Keratinocyte (primary cell): ENCODE measurements around the gene EXOC4. TPM values are rescaled to one million over a fixed set of nuclear protein-coding genes. Genes with fewer than 3 reads are reported as not detected.

Experiments
- DNase-seq: peaks from one replicate; pipeline ENCODE4 v3.0.0-alpha.2; 2011; ENCODE audit warnings: low read depth, missing footprints, low spot score
- FAIRE-seq: peaks from 2 replicates; lab custom pipeline; 2011; peaks lifted over from hg19 to GRCh38; lab: Jason Lieb, UNC
- H2AFZ ChIP-seq: 2 replicates; pipeline ENCODE4 v1.6.0; 2012; ENCODE audit warnings: low read length, control low read depth, inconsistent platforms; ENCODE audit not compliant: control insufficient read depth
- H3K27ac ChIP-seq: 2 replicates; pipeline ENCODE4 v1.5.1; 2011; ENCODE audit warnings: low read length; ENCODE audit not compliant: control insufficient read depth, insufficient read depth
- H3K27me3 ChIP-seq: 3 replicates; pipeline ENCODE4 v1.6.0; 2011; ENCODE audit warnings: low read length; ENCODE audit not compliant: control insufficient read depth, insufficient read depth; ENCODE audit errors: extremely low read depth
- H3K36me3 ChIP-seq, 2 experiments: 2 replicates in 1 of 2; 3 replicates in 1 of 2; pipeline ENCODE4 v1.5.1; 2011; ENCODE audit warnings: low read length in 2 of 2, mild to moderate bottlenecking in 1 of 2; ENCODE audit not compliant: control insufficient read depth in 2 of 2, insufficient read depth in 2 of 2; ENCODE audit errors: extremely low read depth in 1 of 2
- H3K4me1 ChIP-seq: 3 replicates; pipeline ENCODE4 v1.5.1; 2011; ENCODE audit warnings: low read length; ENCODE audit not compliant: control insufficient read depth, insufficient read depth; ENCODE audit errors: extremely low read depth
- H3K4me2 ChIP-seq: 3 replicates; pipeline ENCODE4 v1.6.0; 2011; ENCODE audit warnings: low read depth, low read length; ENCODE audit not compliant: control insufficient read depth, insufficient read depth; ENCODE audit errors: extremely low read depth
- H3K4me3 ChIP-seq, 3 experiments: fragments of 200-600 bp in 1 of 3; sonication (generic) in 1 of 3; 2 replicates in 2 of 3; 3 replicates in 1 of 3; pipeline ENCODE4 v1.5.1; 2011 to 2016; ENCODE audit warnings: low read length in 3 of 3, mild to moderate bottlenecking in 3 of 3, control low read depth in 2 of 3, inconsistent platforms in 1 of 3, low read depth in 1 of 3, mixed read lengths in 1 of 3, mixed run types in 1 of 3, moderate library complexity in 1 of 3; ENCODE audit not compliant: control insufficient read depth in 2 of 3, insufficient read depth in 2 of 3; ENCODE audit errors: extremely low read depth in 1 of 3
- H3K79me2 ChIP-seq: 2 replicates; pipeline ENCODE4 v1.6.0; 2012; ENCODE audit warnings: low read length; ENCODE audit not compliant: control insufficient read depth, insufficient read depth
- H3K9ac ChIP-seq: 3 replicates; pipeline ENCODE4 v1.6.0; 2011; ENCODE audit warnings: low read length; ENCODE audit not compliant: control insufficient read depth, insufficient read depth; ENCODE audit errors: extremely low read depth
- H3K9me1 ChIP-seq: 3 replicates; pipeline ENCODE4 v1.6.0; 2011; ENCODE audit warnings: low read length; ENCODE audit not compliant: control insufficient read depth, insufficient read depth; ENCODE audit errors: extremely low read depth
- H3K9me3 ChIP-seq: 2 replicates; pipeline ENCODE4 v1.5.1; 2012; ENCODE audit warnings: low read depth, low read length; ENCODE audit not compliant: control insufficient read depth
- H4K20me1 ChIP-seq: 3 replicates; pipeline ENCODE4 v1.6.0; 2011; ENCODE audit warnings: low read length; ENCODE audit not compliant: control insufficient read depth, insufficient read depth; ENCODE audit errors: extremely low read depth
- CTCF ChIP-seq, 3 experiments: IDR thresholded peaks in 1 of 3; conservative IDR thresholded peaks in 1 of 3; optimal IDR thresholded peaks in 1 of 3; 2 replicates in 2 of 3; 3 replicates in 1 of 3; pipeline versions ENCODE3 to v1.5.1; 2011; ENCODE audit warnings: low read length in 3 of 3, mild to moderate bottlenecking in 3 of 3, moderate library complexity in 2 of 3, control low read depth in 1 of 3, inconsistent platforms in 1 of 3; ENCODE audit not compliant: insufficient read depth in 2 of 3; ENCODE audit errors: extremely low read depth in 1 of 3
- EZH2 ChIP-seq: IDR thresholded peaks from one replicate; pipeline ENCODE4 v1.6.1; 2012; ENCODE audit warnings: inconsistent platforms, mild to moderate bottlenecking, low read length, moderate library complexity
- dilution Hi-C: fragments of 300-500 bp; cut with MboI; formaldehyde crosslinking; loops from one replicate; pipeline ENCODE4 v1.7.0; 2020; ENCODE audit warnings: low sequenced_read_pairs; ENCODE audit not compliant: extremely low pct_ligation_motif_present
- polyA plus RNA-seq, 5 experiments: library from polyadenylated mRNA; depleted of rRNA in 3 of 5; stranded (reverse) in 3 of 5; stranded (forward) in 1 of 5; unstranded in 1 of 5; fragments of >200 nt; gene quantifications; 1 replicate in 1 of 5; 2 replicates in 3 of 5; 3 replicates in 1 of 5; pipeline versions ENCODE4 v1.2.1 to v1.2.3, GENCODE V29; 2011 to 2012; ENCODE audit warnings: missing spikeins in 2 of 5, low read depth in 1 of 5, low replicate concordance in 1 of 5

EXOC4 gene
- polyA plus RNA-seq, 1 donor (not counting 4 experiments of a cell fraction or from before 2014, with no cell fraction given) = 52.6 TPM

GRCh38 chr7:133703547-133703946, 450.7 kb downstream of the EXOC4 start:
- Histone ChIP-seq H3K4me3 (no peak overlapping the region), H3K9me3 (no peaks in the 10 kb centered on the region), H3K9ac (no peak overlapping the region), H3K4me1 (peaks cover 28% of the 10 kb centered on the region), H3K4me2 (no peak overlapping the region), H2AFZ (no peak overlapping the region), H3K27ac (no peak overlapping the region), H3K9me1 (no peaks in the 10 kb centered on the region), H4K20me1 (no peaks in the 10 kb centered on the region), H3K36me3 (no peaks in the 10 kb centered on the region), H3K27me3 (no peaks in the 10 kb centered on the region), H3K79me2 (no peaks in the 10 kb centered on the region)
- DNase-seq (no peak), FAIRE-seq (no peak)
- dilution Hi-C loops = no loop called here
- no peak for TF ChIP-seq EZH2
- TF ChIP-seq CTCF (optimal IDR thresholded peaks at IDR 0.05 in 1 of 3, IDR thresholded peaks at IDR 0.05 in 1 of 3, conservative IDR thresholded peaks at IDR 0.05 in 1 of 3; ENCODE audit: extremely low read depth in 1 of 3, insufficient read depth in 2 of 3, low read length in 3 of 3) = no peak

DNA sequence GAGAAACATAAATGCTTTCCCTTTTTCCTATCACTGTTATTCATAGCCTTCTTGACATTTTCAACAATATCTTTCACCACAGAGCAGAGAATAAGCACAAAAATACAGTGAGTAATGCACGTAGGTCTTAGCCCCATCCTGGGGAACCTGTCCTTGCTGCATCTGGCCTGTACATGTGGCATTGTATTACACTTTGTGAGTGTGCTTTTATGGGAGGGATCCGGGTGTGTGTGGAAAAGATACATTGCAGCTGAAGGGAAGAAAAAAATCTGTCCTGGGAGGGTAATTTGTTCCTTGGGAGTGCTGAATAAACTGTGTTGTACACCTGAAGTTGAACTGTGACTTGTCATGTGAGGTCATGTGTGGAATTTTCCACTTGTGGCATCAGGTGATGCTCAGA, 451.6 kb downstream of the EXOC4 start:
- Histone ChIP-seq H3K36me3 (no peaks in the 10 kb centered on the region), H3K9me1 (no peaks in the 10 kb centered on the region), H3K9ac (no peak overlapping the region), H3K4me3 (no peak overlapping the region), H2AFZ (no peak overlapping the region), H3K9me3 (no peaks in the 10 kb centered on the region), H3K4me1 (peaks cover 28% of the 10 kb centered on the region), H3K79me2 (no peaks in the 10 kb centered on the region), H4K20me1 (no peaks in the 10 kb centered on the region), H3K27ac (peak overlapping the region; percentile 79), H3K4me2 (no peak overlapping the region), H3K27me3 (no peaks in the 10 kb centered on the region)
- FAIRE-seq (no peak), DNase-seq (no peak)
- TF ChIP-seq CTCF (optimal IDR thresholded peaks at IDR 0.05 in 1 of 3, IDR thresholded peaks at IDR 0.05 in 1 of 3, conservative IDR thresholded peaks at IDR 0.05 in 1 of 3; ENCODE audit: extremely low read depth in 1 of 3, insufficient read depth in 2 of 3, low read length in 3 of 3) (no peak), EZH2 (no peak)
- dilution Hi-C loops = no loop called here
